GM18499 (cell line): ENCODE data around the gene CHM.
"Not testable (repeated sequence)": the region's sequence is repeated elsewhere in the genome, so short reads cannot be mapped to it uniquely, and the experiment has no call there.

ENCODE experiments used
- ATAC-seq: cut with Tn5 transposase; IDR thresholded peaks from one replicate; pipeline ENCODE4 v1.9.1; 2021; ENCODE audit warnings: moderate number of reproducible peaks; ENCODE audit not compliant: insufficient read depth, unreplicated experiment

CHM gene

GRCh38 chrX:85916656-85917280 is 130.6 kb downstream of the CHM start:
- not testable (repeated sequence) for ATAC-seq

- ATAC-seq, result no peak
Measured at GRCh38 chrX:85914431-85914830, 132.9 kb downstream of the CHM start.

GRCh38 chrX:85907316-85907715 is 140.0 kb downstream of the CHM start:
- ATAC-seq, result no peak

GRCh38 chrX:85906399-85906798 is 141.0 kb downstream of the CHM start:
- no peak for ATAC-seq

GRCh38 chrX:85905851-85906250 is 141.5 kb downstream of the CHM start:
- no peak for ATAC-seq

- no peak for ATAC-seq
Measured at GRCh38 chrX:85903692-85904471, 143.5 kb downstream of the CHM start.

DNA sequence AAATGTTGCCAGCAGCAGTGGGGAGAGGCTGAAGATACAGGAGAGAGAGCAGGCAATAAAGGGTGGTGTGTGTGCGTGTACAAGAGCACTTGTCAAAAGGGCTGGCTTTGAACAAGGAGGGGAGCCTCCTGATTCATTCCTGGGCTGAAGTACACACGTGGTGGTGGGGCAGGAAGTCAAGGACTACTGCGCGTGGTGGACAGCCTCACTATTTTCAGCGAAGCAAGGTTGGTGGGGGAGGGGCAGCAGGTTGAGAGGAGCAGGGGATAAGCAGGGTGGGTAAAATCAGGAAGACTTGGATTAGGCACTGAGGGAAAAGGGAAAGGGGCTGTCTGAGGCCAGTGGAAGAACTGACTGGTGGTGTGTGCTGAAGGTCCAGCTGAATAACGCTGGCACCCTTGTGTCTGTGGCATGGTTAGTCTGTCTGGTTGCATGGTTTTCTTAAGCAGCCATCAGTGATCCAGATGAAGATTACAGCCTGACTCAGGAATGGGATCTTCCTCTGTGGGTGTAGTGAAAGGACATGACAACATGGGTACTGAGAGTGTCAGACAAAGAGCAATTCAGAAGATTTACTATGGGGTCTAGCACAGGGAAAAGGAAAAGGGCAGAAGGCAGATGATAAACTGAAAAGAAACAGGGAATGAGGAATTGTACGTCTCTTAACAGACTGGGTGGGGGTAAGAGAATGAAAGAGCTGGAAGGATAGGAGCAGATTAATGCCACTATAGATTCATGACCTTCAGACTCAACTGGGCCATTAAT is 149.8 kb downstream of the CHM start:
- no peak for ATAC-seq

- ATAC-seq, result no peak
Measured at GRCh38 chrX:85882601-85883000, 164.8 kb downstream of the CHM start.

DNA sequence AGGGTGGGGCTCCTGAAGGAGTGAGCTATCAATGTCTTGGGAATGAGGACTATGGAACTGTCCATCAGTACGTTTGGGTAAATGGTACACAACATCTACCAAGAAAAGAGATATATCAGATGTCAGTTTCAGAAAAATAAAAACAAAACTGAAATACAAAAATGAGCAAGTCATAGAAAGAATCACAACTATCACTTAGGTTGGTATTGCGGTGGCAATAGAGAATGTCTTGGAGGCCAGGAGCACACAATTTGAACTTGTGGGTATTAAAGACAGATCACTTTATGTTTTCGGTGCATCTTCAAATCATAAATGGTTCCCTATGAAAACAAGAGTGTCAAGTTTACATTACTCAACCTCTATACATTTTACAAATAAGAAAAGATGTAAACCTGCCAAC is 176.8 kb downstream of the CHM start:
- ATAC-seq, result no peak

DNA sequence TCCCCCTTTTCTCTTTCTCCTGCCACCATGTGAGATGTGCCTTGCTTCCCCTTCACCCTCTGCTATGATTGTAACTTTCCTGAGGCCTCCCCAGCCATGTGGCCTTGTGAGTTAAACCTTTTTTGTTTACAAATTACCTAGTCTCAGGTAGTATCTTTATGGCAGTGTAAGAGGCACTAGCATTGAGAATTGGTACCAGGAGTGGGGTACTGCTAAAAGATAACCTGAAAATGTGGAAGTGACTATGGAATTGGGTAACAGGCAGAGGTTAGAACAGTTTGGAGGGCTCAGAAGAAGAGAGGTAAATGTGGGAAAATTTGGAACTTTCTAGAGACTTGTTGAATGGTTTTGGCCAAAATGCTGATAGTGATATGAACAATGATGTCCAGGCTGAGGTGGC is 182.0 kb downstream of the CHM start:
- ATAC-seq, result no peak

- no peak for ATAC-seq
Measured at GRCh38 chrX:85859426-85859825, 187.9 kb downstream of the CHM start.

GRCh38 chrX:85851418-85851817 is 195.9 kb downstream of the CHM start:
- ATAC-seq, result no peak

GRCh38 chrX:85836868-85837267 is 210.5 kb downstream of the CHM start:
- ATAC-seq, result no peak

DNA sequence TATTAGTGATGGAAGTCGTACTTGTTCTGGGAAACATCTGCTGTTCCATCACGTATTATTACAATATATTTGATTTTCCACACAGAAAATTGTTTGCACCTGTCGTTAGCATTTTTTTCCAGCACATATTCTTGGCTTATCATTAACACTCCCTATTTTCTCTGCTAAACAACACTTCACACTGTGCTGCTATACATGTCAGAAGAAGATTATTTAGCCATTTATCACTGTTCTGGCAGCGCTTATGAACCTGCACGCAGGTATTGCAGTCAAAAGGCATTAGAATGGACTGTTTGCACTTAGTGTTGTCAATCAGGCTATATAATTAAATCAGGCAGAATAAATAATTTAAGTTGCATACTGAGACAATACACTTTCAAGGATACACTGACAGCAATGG is 218.6 kb downstream of the CHM start:
- ATAC-seq, result no peak

- no peak for ATAC-seq
Measured at GRCh38 chrX:85815203-85815751, 232.1 kb downstream of the CHM start.
